Sigmoid colon (tissue), 3 donors: ENCODE measurements around the gene TENT5C.

Source experiments
- CTCF ChIP-seq, 4 experiments: fragments of 450-650 bp in 3 of 4; fragments of 200-600 bp in 1 of 4; IDR thresholded peaks; one replicate each; pipeline ENCODE4 v1.5.1; 2016 to 2019; ENCODE audit warnings: antibody characterized with exemption in 4 of 4, mild to moderate bottlenecking in 3 of 4, moderate library complexity in 2 of 4
- POLR2A ChIP-seq, 2 donors: fragments of 450-650 bp; IDR thresholded peaks; one replicate each; pipeline ENCODE4 v1.6.1; 2016; ENCODE audit warnings: antibody characterized with exemption in 2 of 2, mild to moderate bottlenecking in 2 of 2, moderate library complexity in 2 of 2

GRCh38 chr1:117616967-117617366, 11.1 kb downstream of the TENT5C start:
- TF ChIP-seq POLR2A (IDR thresholded peaks at IDR 0.05) (no peak), CTCF (IDR thresholded peaks at IDR 0.05) (no peak)
